Left ventricle myocardium inferior (tissue), 1 donor: ENCODE results near the gene SNX18. TPM values are rescaled to one million over a fixed set of nuclear protein-coding genes. Genes with fewer than 3 reads are reported as not detected.

Experiments used
- DNase-seq: peaks from one replicate; pipeline ENCODE4 v3.0.0-alpha.2; 2020
- H3K27ac ChIP-seq: fragments of 200-600 bp; replicated peaks from 2 replicates; pipeline ENCODE4 v1.8.0; 2021
- H3K27me3 ChIP-seq: fragments of 200-600 bp; 2 replicates; pipeline ENCODE4 v1.8.0; 2021; ENCODE audit warnings: low read depth
- H3K36me3 ChIP-seq: fragments of 200-600 bp; 2 replicates; pipeline ENCODE4 v1.8.0; 2021
- H3K4me1 ChIP-seq: fragments of 200-600 bp; 2 replicates; pipeline ENCODE4 v1.8.0; 2021
- H3K4me3 ChIP-seq: fragments of 200-600 bp; 2 replicates; pipeline ENCODE4 v1.8.0; 2021; ENCODE audit warnings: mild to moderate bottlenecking, moderate library complexity
- H3K9me3 ChIP-seq: fragments of 200-600 bp; replicated peaks from 2 replicates; pipeline ENCODE4 v1.8.0; 2021
- intact Hi-C: fragments of 100-400 bp; cut with micrococcal nuclease; formaldehyde crosslinking; loops from one replicate; pipeline ENCODE4 v1.11.0; 2022
- total RNA-seq: library from RNA; stranded (reverse); fragmentation: NEBNext Ultra II Directional; extraction: Animal tissue kit (Norgen Biotek cat#: 25700); gene quantifications from one replicate; pipeline ENCODE4 v1.2.1, GENCODE V29; 2021
- TF ChIP-seq, protein P1 (sequence below): fragments of 200-600 bp; IDR thresholded peaks from 2 replicates; pipeline ENCODE4 v1.8.0; 2021; ENCODE audit warnings: antibody characterized with exemption, mild to moderate bottlenecking, borderline replicate concordance
- donor health status: DM: no; HTN: yes; CAD: no; lungs with severe emphysema.

The SNX18 gene
- total RNA-seq, 1 donor from 2014 or later: 28.7 TPM

DNA sequence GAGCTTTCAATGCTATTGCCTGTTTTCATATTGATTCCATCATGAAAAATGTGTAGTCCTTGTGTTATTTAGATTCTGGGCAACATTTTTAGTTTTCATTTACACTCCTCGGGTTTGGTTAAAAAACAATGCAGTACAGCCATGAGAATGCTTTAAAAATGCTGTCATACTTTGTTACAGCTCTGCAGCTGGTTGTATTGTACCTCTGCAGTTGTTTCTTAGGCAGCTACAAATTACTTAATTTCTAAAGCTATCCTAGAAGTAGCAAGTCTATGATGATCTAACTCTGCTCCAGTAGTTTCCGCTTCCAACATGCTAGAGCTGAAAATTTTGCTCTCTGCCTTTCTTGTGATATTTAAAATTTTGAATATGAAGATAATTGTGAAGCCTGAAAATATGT, 20.2 kb downstream of the SNX18 start:
- Histone ChIP-seq H3K27me3 (no peaks in the 10 kb centered on the region), H3K4me3 (no peak overlapping the region), H3K4me1 (peaks cover 66% of the 10 kb centered on the region), H3K27ac (peak overlapping the region; percentile 33), H3K9me3 (no peaks in the 10 kb centered on the region), H3K36me3 (no peaks in the 10 kb centered on the region)
- no peak for DNase-seq
- intact Hi-C loops: no loop called here
- TF ChIP-seq, protein P1, sequence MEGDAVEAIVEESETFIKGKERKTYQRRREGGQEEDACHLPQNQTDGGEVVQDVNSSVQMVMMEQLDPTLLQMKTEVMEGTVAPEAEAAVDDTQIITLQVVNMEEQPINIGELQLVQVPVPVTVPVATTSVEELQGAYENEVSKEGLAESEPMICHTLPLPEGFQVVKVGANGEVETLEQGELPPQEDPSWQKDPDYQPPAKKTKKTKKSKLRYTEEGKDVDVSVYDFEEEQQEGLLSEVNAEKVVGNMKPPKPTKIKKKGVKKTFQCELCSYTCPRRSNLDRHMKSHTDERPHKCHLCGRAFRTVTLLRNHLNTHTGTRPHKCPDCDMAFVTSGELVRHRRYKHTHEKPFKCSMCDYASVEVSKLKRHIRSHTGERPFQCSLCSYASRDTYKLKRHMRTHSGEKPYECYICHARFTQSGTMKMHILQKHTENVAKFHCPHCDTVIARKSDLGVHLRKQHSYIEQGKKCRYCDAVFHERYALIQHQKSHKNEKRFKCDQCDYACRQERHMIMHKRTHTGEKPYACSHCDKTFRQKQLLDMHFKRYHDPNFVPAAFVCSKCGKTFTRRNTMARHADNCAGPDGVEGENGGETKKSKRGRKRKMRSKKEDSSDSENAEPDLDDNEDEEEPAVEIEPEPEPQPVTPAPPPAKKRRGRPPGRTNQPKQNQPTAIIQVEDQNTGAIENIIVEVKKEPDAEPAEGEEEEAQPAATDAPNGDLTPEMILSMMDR: no peak

GRCh38 chr5:54538156-54538555, 20.6 kb downstream of the SNX18 start:
- DNase-seq: no peak
- H3K9me3 ChIP-seq: no peaks in the 10 kb centered on the region
- no peaks in the 10 kb centered on the region for H3K36me3 ChIP-seq
- TF ChIP-seq, protein P1: no peak
- H3K27ac ChIP-seq: peak overlapping the region; percentile 33
- H3K27me3 ChIP-seq: no peaks in the 10 kb centered on the region
- peaks cover 63% of the 10 kb centered on the region for H3K4me1 ChIP-seq
- no peak overlapping the region for H3K4me3 ChIP-seq
- intact Hi-C loops: no loop called here

DNA sequence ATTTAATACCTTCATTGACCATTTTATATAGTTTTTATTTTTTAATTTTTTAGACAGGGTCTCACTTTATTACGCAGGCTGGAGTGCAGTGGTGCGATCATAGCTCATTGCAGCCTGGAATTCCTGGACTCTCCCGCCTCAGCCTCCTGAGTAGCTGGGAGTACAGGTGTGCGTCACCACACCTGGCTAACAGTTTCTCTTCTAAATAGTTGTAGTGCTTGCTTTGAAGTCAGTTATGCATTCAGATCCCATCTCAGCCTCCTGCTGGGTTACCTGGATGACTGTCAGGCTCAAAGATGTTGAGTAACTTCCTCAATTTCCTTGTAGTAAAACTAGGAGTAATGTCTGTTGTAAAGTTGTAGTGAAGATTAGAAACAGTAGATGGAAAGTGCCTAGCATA, 21.4 kb downstream of the SNX18 start:
- Histone ChIP-seq H3K27me3 (no peaks in the 10 kb centered on the region), H3K36me3 (no peaks in the 10 kb centered on the region), H3K4me1 (peaks cover 55% of the 10 kb centered on the region), H3K27ac (no peak overlapping the region), H3K9me3 (no peaks in the 10 kb centered on the region), H3K4me3 (no peak overlapping the region)
- TF ChIP-seq, protein P1: no peak
- DNase-seq: no peak
- intact Hi-C loops: no loop called here

DNA sequence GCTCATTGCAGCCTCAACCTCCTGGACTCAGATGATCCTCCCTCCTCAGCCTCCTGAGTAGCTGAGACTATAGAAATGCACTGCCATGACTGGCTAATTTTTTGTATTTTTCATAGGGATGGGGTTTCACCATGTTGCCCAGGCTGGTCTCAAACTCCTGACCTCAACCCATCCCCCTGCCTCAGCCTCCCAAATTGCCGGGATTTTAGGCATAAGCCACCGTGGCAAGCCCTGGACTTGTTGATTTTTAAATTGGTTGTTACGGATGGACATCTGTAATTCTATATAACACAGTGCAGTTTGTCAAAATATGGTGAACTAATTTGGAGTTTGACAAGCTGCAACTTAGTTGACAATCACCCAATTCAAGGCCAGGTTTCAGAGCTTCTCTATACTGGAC, 22.7 kb downstream of the SNX18 start:
- H3K4me3 ChIP-seq: no peak overlapping the region
- TF ChIP-seq, protein P1: no peak
- H3K36me3 ChIP-seq: no peaks in the 10 kb centered on the region
- H3K4me1 ChIP-seq: peaks cover 50% of the 10 kb centered on the region
- no peak for DNase-seq
- intact Hi-C loops: no loop called here
- no peaks in the 10 kb centered on the region for H3K27me3 ChIP-seq
- no peaks in the 10 kb centered on the region for H3K9me3 ChIP-seq
- no peak overlapping the region for H3K27ac ChIP-seq

- intact Hi-C loops: no loop called here
- Histone ChIP-seq H3K36me3 (no peaks in the 10 kb centered on the region), H3K4me3 (no peak overlapping the region), H3K9me3 (no peaks in the 10 kb centered on the region), H3K4me1 (peaks cover 46% of the 10 kb centered on the region), H3K27me3 (no peaks in the 10 kb centered on the region), H3K27ac (no peak overlapping the region)
- DNase-seq: no peak
- TF ChIP-seq, protein P1: no peak
These were observed 24.5 kb downstream of the SNX18 start for GRCh38 chr5:54541823-54542783.
